HG03558 (cell line): Measurements from ENCODE around the gene KCNT1.

ENCODE experiments used
- ATAC-seq: cut with Tn5 transposase; IDR thresholded peaks from one replicate; pipeline ENCODE4 v1.9.1; 2021; ENCODE audit warnings: moderate number of reproducible peaks; ENCODE audit not compliant: unreplicated experiment; ENCODE audit errors: extremely low read depth

KCNT1 gene

GRCh38 chr9:135718616-135719015, 16.6 kb downstream of the KCNT1 start:
- ATAC-seq, result no peak

- ATAC-seq, result no peak
Measured at GRCh38 chr9:135719472-135719871, 17.5 kb downstream of the KCNT1 start.

DNA sequence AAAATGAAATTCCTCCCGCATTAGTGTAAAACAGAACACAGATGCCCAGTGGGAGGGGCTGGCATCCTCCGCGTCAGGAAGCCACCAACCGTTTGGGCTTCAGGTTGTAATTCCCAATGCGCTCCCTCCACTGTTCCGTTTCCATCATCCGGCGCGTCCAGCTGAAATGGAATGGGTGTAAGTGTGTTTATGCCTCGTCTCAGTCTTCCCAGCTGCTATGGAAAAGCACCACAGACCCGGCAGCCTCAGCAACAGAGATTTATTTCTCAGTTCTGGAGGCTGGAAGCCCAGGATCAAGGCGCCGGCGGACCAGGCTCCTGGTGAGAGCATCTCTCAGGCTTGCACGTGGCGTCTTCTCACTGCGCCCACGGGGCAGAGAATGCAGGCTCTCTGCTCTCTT, 20.4 kb downstream of the KCNT1 start:
- ATAC-seq, result no peak

DNA sequence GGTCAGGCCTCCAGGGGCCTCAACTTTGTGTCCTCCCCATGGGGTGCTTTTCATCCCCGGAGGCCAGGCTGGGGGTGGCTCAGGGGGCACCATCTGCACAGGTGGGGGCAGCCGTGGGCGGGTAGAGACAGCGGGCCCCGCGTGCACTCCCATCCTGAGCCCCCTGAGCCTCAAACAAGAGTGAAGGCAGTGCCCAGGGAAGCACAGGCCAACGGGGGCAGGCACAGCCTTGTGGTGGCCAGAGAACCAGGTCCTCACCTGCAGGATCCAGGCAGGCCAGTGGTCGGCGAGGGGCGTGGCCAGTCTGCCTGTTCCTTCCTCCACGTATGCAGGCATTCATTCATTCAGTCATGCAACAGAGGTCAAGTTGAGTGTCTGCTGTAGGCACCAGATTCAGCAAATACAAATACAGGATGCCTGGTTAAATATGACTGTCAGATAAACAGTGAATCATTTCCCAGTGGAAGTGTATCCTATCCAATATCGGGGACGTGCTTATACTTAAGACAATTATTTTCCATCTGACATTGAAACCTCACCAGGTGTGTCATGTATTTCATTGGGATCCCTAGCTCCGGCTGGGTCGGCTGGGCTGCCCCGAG, 22.3 kb downstream of the KCNT1 start:
- no peak for ATAC-seq

DNA sequence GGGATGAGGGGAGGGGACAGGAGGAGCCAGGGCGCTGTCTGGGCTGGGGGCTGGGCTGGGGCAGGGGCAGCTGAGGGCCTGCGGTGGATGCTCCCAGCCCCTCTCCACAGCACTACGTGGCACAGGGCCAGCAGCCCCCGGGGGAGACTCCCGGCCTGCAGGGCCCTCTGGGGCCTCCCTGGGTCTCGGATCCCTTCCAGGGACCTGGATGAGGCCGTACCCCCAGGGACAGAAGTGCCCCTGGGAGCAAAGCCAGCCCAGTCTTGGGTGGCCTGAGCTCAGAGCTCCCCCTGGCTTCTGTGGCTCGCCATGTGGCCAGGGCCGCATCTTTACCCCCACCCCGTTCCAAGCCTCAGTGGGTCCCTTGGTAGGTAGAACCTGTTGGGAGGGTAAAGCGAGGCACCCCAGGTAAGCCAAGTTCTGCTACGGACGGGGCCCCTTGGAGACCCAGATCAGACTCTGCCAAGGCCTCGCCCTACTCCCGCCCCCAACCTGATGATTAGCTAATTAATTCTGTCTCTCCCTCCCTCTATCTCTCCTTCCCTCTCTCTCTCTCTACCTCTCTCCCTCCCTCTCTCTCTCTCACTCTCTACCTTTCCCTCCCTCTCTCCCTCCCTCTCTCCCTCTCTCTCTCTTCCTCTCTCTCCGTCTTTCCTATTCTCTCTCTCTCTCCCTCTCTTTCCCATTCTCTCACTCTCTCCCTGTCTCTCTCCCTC, 24.3 kb downstream of the KCNT1 start:
- ATAC-seq, result no peak

DNA sequence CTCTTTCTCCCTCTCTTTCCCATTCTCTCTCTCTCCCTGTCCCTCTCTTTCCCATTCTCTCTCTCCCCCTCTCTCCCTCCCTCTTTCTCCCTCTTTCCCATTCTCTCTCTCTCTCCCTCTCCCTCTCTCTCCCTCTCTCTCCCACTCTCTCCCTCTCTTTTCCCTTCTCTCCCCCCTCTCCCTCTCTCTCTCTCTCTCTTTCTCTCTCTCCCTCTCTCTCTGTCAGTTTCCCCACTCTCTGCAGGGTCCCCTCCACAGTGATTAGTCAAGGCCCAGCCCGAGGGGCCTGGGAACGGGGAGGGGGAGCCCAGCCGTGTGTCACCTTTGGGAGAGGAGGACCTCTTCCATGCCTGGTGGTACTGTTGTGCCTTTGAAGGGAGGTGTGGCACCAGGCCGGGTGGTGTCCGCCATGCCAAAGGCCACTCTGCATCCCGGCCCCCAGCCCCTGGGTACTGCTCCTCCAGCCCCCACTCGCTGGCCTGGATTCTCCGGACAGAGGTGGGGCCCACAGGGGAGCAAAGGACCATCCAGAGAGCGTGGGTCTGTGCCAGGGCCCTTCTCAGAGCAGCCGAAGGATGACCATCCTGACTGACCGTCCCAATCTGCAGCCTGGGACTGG, 25.4 kb downstream of the KCNT1 start:
- no peak for ATAC-seq

- ATAC-seq, result no peak
Measured at GRCh38 chr9:135728436-135729110, 26.6 kb downstream of the KCNT1 start.

DNA sequence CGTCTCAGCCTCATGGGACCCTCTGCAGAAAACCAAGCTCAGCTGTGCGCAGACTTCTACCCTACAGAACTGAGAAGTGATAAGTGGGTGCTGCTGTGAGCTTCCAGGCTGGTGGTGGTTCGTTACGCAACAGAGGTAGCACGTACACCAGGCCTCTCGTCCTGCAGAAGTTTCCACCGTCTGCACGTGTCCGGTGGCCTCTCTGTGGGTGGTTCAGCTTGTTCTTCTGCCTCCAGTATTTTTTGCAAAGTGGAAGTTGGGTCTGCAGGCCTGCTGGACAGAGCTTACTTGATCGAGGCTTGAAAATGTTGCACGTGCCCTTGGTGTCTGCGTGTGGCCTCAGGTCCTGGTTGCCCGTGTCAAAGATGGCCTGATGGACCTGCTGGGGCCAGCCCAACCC, 27.5 kb downstream of the KCNT1 start:
- no peak for ATAC-seq

DNA sequence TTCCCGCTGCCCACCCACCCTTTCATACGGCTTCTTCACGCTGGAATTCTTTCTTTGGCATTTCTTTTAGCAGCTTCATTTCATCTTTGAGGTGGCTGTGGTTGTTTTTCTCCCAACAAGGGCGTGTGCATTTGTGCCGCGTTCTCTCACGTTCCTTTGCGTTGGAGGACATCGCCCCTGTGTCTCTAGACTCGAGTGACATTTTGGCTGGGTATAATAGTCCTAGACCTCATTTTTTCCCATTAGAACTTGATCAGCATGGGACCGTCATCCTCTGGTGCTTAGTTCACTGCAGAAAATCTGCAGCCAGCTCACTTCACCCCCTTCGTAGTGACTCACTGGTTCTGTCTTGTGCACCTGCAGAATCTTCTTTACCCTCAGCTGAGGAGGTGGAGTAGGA, 29.5 kb downstream of the KCNT1 start:
- no peak for ATAC-seq

GRCh38 chr9:135732569-135733257, 30.7 kb downstream of the KCNT1 start:
- no peak for ATAC-seq

GRCh38 chr9:135734616-135735144, 32.7 kb downstream of the KCNT1 start:
- ATAC-seq, result no peak

DNA sequence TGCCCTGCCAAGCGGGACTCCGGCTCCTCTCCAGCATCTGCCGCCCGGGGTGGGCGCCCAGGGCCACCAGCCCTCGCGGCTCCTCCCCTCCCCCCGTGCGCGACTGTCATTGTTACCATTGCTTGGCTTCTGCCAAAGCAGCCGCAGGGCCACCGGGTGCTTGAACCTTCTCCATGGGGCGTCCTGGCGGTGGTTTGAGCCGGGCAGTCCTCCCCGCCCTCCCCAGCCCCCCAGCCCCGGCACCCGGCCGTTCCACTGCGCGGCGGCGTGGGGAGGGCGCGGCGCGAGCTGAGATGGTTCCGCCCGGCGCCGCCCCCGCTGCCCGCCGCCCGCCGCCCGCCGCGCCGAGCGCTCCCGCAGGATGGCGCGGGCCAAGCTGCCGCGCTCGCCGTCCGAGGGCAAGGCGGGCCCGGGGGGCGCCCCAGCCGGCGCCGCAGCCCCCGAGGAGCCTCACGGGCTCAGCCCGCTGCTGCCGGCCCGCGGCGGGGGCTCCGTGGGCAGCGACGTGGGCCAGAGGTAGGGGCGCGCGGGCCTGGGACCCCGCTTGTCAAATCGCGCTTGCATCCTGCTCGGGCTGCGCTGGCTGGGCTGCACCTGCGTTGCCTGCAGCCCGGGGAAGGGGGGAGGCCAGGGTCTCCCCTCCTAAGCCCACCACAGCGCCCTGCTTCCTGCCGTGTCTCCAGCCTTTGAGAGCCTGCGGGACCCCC, 34.4 kb downstream of the KCNT1 start:
- no peak for ATAC-seq

GRCh38 chr9:135736979-135737839, 35.2 kb downstream of the KCNT1 start:
- ATAC-seq, result no peak

DNA sequence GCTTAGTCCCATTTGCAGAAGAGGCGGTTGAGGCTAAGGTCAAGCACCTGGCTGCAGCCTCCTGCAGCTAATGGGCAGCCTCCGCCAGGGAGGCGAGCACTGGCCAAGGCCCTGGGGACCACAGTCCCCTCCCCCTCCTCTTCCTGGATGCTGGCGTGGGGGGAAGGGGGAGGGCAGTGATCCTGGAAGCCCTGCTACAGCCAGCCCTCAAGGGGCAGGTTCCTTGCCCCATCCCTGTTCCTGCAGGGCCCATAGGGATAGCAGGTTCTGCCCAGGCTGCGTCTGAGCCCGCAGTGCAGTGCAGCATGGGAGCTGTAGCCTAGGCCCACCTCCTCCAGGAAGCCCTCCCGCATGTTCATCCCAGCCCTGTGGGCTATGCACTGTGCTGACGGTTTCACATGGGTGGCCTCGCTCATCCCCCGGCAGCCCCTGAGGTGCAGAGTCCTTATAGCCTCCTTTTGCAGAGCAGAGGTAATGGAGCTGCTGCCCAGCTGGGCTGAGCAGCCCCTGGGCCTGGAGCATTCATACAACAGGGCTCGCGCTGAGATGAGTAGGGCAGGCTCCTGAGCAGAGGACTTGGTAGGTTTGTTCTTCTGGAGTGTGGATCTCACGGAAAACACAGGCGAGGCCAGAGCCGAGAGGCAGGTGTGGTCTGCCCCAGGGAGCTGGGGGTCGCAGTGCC, 36.0 kb downstream of the KCNT1 start:
- no peak for ATAC-seq

DNA sequence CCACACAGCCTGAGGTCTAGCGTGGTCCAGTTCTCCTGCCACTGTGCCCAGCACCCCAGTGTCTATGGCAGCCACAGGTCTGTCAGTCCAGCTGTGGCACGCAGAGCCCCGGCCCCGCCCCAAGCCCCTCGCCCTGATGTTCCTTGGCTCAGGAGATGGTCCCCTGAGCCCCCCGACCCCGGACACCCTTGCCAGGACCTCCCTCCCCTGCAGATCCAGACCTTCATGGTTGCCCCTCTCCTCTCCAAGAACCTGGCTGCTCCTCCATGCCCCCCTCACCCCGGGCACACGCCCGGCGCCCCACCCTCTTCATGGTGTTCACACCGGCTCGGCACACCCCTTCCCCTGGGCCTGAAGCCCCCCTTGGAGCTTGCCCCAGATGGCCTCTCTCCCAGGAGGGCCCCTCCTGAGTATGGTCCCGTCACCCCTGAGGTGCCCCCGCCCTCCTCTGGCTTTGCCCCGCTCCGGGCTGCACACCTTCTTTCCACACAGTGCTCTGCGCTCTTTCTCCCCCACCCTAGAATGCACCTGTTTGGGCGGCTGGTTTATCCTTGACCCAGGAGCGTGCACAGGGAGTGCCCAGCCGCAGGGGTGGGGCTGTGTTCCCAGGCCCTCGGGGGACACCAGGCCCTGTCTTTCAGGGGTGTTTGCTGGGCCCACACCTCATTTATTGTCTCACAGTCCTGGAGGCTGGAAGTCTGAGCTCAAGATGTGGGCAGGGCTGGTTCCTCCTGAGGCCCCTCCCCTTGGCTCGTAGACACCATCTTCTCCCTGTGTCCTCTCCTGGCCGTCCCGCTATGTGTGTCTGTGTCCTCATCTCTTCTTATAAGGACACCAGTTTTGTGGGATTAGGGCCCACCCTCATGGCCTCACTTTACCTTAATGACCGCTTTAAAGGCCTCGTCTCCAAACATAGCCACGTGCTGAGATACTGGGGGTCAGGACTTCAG, 37.6 kb downstream of the KCNT1 start:
- ATAC-seq, result no peak

DNA sequence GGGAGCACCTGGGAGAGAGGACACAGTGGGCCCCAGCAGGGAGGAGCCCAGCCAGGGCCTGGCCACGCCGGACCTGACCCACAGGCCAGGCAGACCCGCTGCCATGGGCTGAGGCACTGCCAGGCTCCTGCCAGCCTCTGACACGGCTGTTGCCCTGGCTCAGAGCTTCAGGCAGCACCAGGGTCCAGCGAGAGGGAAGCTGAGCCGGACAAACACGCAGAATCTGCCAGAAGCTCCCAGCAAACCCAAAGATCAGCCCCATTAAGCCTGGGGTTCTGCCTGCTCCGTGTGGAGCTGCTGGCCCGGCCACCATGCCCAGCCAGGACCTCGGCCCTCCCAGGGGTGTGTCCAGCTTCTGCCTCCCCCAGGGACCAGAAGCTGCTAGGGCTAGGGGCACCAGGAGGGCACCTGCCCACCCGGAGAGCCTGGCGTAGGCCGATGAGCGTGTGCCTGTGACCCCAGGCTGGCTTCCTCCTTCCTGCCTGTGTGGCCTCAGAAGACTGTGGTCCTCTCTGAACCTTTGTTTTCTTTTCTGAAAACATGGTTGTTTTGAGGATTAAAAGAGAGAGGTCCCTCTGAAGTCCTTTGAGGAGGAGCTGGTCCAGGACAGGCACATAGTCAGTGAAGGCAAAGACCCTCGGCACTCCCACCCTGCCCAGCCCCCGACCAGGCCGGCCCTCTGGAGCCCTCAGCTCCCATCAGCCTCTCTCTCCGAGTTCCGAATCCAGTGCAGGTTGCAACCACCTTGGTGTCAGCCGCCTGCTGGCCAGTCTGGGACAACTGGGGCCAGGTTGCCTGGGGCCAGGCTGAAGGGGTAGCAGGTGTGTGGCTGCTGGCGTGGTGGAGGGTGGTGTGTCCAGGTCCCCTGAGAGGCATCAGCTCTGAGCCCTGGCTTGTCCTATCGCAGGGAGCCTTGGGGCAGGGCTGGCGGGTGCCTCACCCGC, 39.6 kb downstream of the KCNT1 start:
- no peak for ATAC-seq
